ENCODE results near the gene PTPMT1. TPM values are rescaled to one million over a fixed set of nuclear protein-coding genes. Genes with fewer than 3 reads are reported as not detected.

PTPMT1 gene
- total RNA-seq, 1 donor from 2014 or later, result 50.7 TPM

DNA sequence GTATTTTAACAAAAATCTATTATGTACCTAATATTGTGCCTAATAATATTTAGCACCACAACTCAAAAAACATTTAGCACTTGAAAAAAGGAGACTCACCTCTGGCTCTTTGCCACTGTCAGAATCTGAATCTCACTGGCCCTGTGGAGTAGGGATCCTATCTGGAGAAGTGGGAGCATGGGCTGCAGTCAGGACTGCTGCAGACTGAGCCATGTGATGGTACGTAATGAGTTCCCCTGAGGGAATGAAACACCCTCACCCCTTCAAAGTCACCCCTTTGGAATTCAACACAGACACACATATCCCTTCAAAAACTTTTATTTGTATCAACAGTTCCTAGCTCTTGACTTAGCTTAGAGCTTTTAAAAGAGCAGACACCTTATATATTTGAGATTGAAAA, 6.5 kb downstream of the PTPMT1 start:
- DNase-seq (ENCODE audit: low spot score), result no peak
- Mint-ChIP-seq H3K4me1 (ENCODE audit: low read depth) (peaks cover 1% of the 10 kb centered on the region), H3K27ac (no peak overlapping the region), H3K36me3 (ENCODE audit: low read depth) (peaks cover 62% of the 10 kb centered on the region), H3K27me3 (ENCODE audit: low read depth) (no peaks in the 10 kb centered on the region), H3K9me3 (no peaks in the 10 kb centered on the region), H3K4me3 (ENCODE audit: low read depth) (no peak overlapping the region)
- intact Hi-C loops (cut with micrococcal nuclease), result loop anchor here (10.0 kb wide), 1 partner anchor 273 kb away; the partner anchor contains the start of gene NUP160

DNA sequence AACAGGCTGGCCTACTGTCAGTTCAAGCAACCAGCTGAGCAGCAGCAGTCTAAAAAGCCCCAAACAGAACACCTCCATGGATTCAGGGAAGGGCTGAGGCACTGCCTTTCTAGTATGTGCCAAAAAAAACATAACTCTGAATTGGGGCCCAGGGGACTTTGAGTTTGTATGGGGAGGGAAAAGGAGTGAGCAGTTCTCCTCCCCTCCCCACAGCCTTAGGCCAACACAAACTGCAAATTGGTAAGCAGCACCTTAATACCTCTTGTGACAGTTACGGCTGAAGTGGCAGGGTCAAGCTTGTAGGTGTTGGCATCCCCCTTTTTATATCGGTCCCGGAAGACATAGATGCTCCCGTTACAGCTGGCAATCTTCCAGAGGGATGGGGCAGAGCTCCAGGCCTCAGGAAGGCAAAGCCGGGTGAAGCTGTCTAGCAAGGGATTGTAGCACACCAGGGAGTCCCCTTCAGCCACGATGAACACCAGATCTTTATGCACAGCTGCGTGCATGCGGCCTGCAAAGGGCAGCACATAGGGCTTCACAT, 7.4 kb downstream of the PTPMT1 start:
- Mint-ChIP-seq H3K4me3 (ENCODE audit: low read depth) (no peak overlapping the region), H3K27ac (no peak overlapping the region), H3K9me3 (no peaks in the 10 kb centered on the region), H3K4me1 (ENCODE audit: low read depth) (peaks cover 10% of the 10 kb centered on the region), H3K36me3 (ENCODE audit: low read depth) (peaks cover 69% of the 10 kb centered on the region), H3K27me3 (ENCODE audit: low read depth) (no peaks in the 10 kb centered on the region)
- intact Hi-C loops (cut with micrococcal nuclease), result loop anchor here (10.0 kb wide), 1 partner anchor 272 kb away; the partner anchor contains the start of gene NUP160
- DNase-seq (ENCODE audit: low spot score), result no peak

DNA sequence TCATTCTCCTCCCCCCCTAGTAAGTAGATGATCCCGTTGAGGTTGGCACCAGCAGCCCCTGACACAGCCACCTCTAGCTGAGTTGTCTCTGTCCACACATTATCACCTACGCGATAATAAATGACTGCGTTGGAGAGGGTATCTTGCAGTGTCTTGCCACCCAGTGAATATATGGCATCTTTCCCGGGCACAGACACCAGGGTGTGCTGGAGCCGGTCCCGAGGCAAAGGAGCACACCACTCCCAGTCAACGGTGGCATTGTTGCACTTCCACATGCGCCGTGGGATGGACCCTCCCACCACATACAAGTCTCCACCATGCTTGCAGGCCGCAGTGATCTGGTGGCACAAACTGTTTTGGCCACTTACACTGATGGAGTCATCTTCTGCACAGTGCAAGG, 7.9 kb downstream of the PTPMT1 start:
- Mint-ChIP-seq H3K9me3 (no peaks in the 10 kb centered on the region), H3K36me3 (ENCODE audit: low read depth) (peaks cover 73% of the 10 kb centered on the region), H3K4me1 (ENCODE audit: low read depth) (peaks cover 14% of the 10 kb centered on the region), H3K4me3 (ENCODE audit: low read depth) (no peak overlapping the region), H3K27me3 (ENCODE audit: low read depth) (no peaks in the 10 kb centered on the region), H3K27ac (no peak overlapping the region)
- no peak for DNase-seq (ENCODE audit: low spot score)
- intact Hi-C loops (cut with micrococcal nuclease), result loop anchor here (10.0 kb wide), 1 partner anchor 271 kb away; the partner anchor contains the start of gene NUP160

DNA sequence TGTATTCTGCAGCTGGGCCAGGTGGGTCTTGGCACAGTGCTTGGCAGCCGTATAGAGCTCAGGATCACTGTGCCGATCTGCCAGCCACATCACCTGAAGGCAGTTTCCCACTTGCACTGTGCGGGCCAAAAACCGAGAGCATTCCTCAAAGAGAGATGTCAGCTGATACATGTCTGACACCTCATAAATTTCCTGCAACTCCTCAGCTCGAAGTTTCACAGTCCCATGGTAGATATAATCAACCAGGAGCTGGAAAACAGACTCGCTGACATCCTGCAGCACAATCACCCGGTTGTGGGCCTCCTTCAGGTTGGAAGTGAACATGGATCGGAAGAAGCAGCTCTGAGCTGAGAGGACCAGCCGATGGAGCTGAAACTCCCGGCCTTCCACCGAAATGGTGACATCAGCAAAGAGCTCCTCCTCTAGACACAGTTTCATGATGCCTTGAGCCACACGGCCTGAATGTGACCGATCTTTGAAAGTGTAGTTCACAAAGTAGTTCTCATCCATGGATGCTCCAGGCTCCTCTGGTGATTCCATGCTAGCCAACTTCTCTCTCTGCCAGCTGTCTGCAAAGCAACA, 12.2 kb downstream of the PTPMT1 start:
- Mint-ChIP-seq H3K27ac (peak overlapping the region; percentile 98), H3K36me3 (ENCODE audit: low read depth) (peaks cover 74% of the 10 kb centered on the region), H3K4me1 (ENCODE audit: low read depth) (peaks cover 25% of the 10 kb centered on the region), H3K4me3 (ENCODE audit: low read depth) (peak overlapping the region; percentile 100), H3K27me3 (ENCODE audit: low read depth) (no peaks in the 10 kb centered on the region), H3K9me3 (no peaks in the 10 kb centered on the region)
- intact Hi-C loops (cut with micrococcal nuclease), result loop anchor here (1.0 to 10.0 kb wide), 2 partner anchors 11 to 267 kb away; partner anchors contain the start of gene NUP160
- no peak for DNase-seq (ENCODE audit: low spot score)

DNA sequence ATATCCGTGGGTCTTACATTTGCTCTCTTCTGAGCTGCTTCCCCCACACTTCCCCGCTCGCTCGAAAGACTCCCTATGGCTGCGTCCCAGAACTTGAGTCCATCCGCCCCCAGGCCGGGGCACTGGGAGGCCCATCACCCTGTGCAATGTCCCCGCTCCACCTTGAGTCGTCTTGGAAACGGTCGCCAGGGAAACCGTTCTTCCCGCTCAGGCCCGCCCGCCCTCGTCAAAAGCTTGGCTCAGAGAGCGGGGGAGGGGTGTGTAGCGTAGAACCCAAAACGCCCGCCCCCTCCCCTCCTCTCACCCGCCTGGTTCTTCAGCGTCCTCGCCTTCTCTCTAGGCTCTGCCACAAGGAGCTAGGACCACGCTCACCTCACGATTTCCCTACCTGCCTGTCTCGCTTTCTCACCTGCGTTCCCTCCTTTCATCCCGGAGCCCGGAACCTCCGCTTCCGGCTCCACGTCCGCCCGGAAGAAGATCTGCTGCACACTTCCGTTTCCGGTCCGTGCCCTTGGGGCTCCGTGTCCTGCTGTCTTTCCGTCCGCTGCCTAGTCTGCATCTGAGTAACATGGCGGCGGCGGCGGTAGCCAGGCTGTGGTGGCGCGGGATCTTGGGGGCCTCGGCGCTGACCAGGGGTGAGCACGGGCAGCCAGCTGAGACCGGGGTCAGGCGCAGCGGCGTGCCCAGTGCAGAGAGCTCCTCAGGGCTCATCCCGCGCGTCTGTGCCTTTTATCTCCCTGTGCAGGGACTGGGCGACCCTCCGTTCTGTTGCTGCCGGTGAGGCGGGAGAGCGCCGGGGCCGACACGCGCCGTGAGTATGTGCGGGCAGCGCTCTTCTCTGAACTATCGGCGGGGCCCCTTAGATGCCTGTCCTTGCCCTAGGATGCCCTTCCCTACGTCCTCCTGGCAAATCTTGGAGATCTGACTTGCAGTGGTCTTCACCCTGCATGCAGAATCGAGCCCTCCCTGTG, 13.4 kb downstream of the PTPMT1 start, which contains the start of the genes KBTBD4 and NDUFS3:
TSS of gene KBTBD4 (minus strand) at position 447 of the 971 bp plus-strand sequence. CDS start at position 428, 19 bp downstream.
TSS of gene NDUFS3 (plus strand) at position 551 of the 971 bp plus-strand sequence. CDS start at position 569, 18 bp downstream.
- Mint-ChIP-seq H3K36me3 (ENCODE audit: low read depth) (peaks cover 73% of the 10 kb centered on the region), H3K27me3 (ENCODE audit: low read depth) (no peaks in the 10 kb centered on the region), H3K9me3 (no peaks in the 10 kb centered on the region), H3K27ac (peak within 1 kb of the TSS; percentile 98), H3K4me1 (ENCODE audit: low read depth) (peaks cover 25% of the 10 kb centered on the region), H3K4me3 (ENCODE audit: low read depth) (peak within 1 kb of the TSS; percentile 100)
- intact Hi-C loops (cut with micrococcal nuclease), result loop anchor here (1.0 to 10.0 kb wide), 3 partner anchors 13 to 266 kb away; partner anchors contain the start of genes MTCH2 and NUP160
- peak; percentile 88 for DNase-seq (ENCODE audit: low spot score)

DNA sequence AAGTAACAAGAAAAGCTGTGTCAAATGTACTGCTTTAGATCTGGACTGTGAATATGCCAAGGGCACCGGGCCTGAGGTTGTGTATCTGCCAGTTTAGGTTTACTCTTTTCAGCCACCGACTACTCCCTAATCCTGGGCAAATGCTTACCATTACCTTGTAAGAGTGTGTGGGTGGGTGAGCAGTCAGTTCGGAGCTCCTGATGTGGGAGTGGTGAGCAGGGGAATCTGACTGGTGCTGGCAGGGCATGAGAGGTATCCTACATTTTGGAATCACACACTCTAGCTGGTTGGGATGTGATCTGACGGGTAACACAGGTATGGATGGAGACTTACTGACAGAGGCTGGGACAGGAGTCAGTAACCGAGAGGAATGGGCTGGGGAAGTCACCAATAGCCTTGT, 18.4 kb downstream of the PTPMT1 start:
- H3K36me3 Mint-ChIP-seq (ENCODE audit: low read depth), result peaks cover 47% of the 10 kb centered on the region
- no peaks in the 10 kb centered on the region for H3K9me3 Mint-ChIP-seq
- no peak overlapping the region for H3K4me3 Mint-ChIP-seq (ENCODE audit: low read depth)
- no peak overlapping the region for H3K27ac Mint-ChIP-seq
- intact Hi-C loops (cut with micrococcal nuclease), result no loop called here
- H3K27me3 Mint-ChIP-seq (ENCODE audit: low read depth), result no peaks in the 10 kb centered on the region
- no peak for DNase-seq (ENCODE audit: low spot score)
- peaks cover 9% of the 10 kb centered on the region for H3K4me1 Mint-ChIP-seq (ENCODE audit: low read depth)

DNA sequence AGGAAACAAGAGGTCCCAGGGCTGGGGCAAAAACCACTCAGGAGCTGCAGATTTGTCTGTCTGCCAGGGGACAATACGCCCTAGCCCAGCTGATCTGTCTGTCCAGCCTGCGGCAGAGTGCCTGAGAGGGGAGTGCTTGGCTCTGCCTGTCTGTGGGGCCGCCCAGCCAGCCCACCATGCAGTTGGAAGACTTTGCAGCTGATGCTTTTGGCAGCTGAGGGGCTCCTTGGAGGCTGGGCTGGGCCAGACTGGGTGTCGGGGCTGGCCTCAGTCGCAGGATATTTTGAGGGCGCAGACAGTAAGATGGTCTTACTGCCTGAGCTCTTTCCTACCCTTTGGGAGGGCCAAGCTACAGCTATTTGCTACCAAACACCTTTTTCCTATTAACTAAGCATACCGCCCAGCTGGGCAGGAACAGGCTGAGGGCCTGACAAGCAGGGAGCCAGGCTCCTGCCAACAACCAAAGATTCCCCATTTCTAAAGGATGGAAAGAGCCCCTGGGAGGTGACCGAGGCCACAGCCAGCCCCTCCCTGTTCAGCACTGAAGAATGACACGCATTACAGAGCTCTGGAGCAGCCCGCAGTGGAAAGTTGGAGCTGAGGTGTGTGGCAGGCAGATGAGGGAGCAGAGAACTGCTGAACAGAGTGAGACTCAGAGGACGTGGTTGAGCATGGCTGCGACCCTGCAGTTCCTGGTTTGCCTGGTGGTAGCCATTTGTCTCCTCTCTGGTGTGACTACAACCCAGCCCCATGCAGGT, 20.9 kb downstream of the PTPMT1 start, which contains the start of gene FAM180B:
TSS of gene FAM180B (plus strand) at position 581 of the 758 bp plus-strand sequence. CDS start at position 672, 91 bp downstream.
- no peak for DNase-seq (ENCODE audit: low spot score)
- H3K36me3 Mint-ChIP-seq (ENCODE audit: low read depth), result peaks cover 33% of the 10 kb centered on the region
- H3K4me3 Mint-ChIP-seq (ENCODE audit: low read depth), result no peak within 1 kb of the TSS
- H3K27ac Mint-ChIP-seq, result no peak within 1 kb of the TSS
- H3K4me1 Mint-ChIP-seq (ENCODE audit: low read depth), result no peaks in the 10 kb centered on the region
- no peaks in the 10 kb centered on the region for H3K9me3 Mint-ChIP-seq
- intact Hi-C loops (cut with micrococcal nuclease), result no loop called here
- no peaks in the 10 kb centered on the region for H3K27me3 Mint-ChIP-seq (ENCODE audit: low read depth)

DNA sequence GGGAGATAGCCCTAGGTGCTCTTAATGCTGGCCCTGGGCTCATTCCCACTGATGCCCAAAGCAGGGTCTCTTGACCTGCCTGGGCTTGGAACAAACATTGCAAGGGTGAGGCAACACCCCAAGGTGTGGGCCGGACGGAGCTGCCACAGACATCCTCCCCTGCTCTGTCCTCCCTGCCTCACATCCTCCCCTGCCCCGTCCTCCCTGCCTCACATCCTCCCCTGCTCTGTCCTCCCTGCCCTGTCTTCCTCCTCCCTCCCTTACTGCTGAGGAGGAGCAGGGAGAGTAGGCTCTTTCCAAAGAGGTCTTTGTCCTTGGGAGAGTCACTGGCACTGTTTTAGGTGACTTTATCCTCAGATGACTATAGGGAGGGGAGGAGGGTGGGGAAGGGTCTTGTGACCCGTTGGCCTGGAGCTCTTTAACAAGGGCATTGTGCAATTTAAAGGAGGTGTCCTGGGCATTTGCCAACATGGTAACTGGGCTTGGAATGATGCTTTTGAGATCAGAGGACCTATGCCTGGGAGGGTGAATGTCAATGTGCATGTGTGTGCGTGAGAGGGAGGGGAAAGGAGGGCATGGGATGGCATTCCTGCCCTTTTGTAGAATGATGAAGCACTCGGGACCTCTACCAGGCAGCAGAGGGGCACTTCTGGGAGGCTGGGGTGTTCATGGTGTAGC, 21.8 kb downstream of the PTPMT1 start:
- Mint-ChIP-seq H3K9me3 (no peaks in the 10 kb centered on the region), H3K4me3 (ENCODE audit: low read depth) (no peak overlapping the region), H3K36me3 (ENCODE audit: low read depth) (peaks cover 24% of the 10 kb centered on the region), H3K27me3 (ENCODE audit: low read depth) (no peaks in the 10 kb centered on the region), H3K4me1 (ENCODE audit: low read depth) (peaks cover 3% of the 10 kb centered on the region), H3K27ac (no peak overlapping the region)
- intact Hi-C loops (cut with micrococcal nuclease), result no loop called here
- no peak for DNase-seq (ENCODE audit: low spot score)

DNA sequence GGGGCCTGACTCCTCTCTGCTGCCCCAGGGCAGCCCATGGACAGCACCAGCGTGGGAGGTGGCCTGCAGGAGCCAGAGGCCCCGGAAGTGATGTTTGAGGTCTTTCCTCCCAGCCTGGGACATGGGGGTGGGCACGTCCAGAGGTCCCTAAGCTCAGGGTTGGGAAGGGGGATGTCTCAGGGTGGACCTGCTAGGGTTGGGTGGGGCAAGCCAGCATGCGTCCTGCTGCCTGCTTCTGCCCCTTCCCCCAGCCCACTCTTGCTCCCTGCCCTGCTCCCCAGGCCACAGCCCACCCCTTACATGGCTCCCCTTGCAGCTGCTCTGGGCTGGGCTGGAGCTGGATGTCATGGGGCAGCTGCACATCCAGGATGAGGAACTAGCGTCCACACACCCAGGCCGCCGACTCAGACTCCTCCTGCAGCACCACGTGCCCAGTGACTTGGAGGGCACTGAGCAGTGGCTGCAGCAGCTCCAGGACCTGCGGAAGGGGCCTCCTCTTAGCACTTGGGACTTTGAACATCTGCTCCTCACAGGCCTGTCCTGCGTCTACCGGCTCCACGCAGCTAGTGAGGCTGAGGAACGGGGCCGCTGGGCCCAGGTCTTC, 22.4 kb downstream of the PTPMT1 start:
- peaks cover 3% of the 10 kb centered on the region for H3K4me1 Mint-ChIP-seq (ENCODE audit: low read depth)
- DNase-seq (ENCODE audit: low spot score), result no peak
- H3K9me3 Mint-ChIP-seq, result no peaks in the 10 kb centered on the region
- intact Hi-C loops (cut with micrococcal nuclease), result no loop called here
- peaks cover 20% of the 10 kb centered on the region for H3K36me3 Mint-ChIP-seq (ENCODE audit: low read depth)
- peaks cover 5% of the 10 kb centered on the region for H3K27me3 Mint-ChIP-seq (ENCODE audit: low read depth)
- H3K4me3 Mint-ChIP-seq (ENCODE audit: low read depth), result no peak overlapping the region
- no peak overlapping the region for H3K27ac Mint-ChIP-seq

DNA sequence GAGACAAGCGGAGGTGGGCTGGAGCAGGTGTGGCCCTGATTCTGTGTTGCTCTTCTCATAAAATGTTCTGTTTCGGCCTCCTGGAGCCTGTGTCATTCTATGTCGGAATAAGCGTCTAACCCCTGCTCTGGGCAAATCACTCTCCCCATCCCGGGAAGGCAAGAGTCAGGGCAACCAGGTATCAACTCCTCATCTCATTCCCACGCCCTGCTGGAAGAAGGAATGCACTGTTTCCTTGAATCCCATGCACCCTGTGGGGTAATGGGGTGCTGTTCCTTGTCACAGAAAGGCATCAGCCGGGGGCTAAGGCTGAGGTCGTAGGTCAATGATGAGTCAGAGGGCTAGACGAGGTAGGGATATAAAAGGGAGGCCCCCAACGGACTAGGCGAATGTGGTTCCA, 23.7 kb downstream of the PTPMT1 start:
- DNase-seq (ENCODE audit: low spot score), result no peak
- peaks cover 3% of the 10 kb centered on the region for H3K4me1 Mint-ChIP-seq (ENCODE audit: low read depth)
- no peaks in the 10 kb centered on the region for H3K9me3 Mint-ChIP-seq
- peaks cover 8% of the 10 kb centered on the region for H3K36me3 Mint-ChIP-seq (ENCODE audit: low read depth)
- H3K27ac Mint-ChIP-seq, result no peak overlapping the region
- intact Hi-C loops (cut with micrococcal nuclease), result no loop called here
- H3K27me3 Mint-ChIP-seq (ENCODE audit: low read depth), result peaks cover 16% of the 10 kb centered on the region
- H3K4me3 Mint-ChIP-seq (ENCODE audit: low read depth), result no peak overlapping the region

DNA sequence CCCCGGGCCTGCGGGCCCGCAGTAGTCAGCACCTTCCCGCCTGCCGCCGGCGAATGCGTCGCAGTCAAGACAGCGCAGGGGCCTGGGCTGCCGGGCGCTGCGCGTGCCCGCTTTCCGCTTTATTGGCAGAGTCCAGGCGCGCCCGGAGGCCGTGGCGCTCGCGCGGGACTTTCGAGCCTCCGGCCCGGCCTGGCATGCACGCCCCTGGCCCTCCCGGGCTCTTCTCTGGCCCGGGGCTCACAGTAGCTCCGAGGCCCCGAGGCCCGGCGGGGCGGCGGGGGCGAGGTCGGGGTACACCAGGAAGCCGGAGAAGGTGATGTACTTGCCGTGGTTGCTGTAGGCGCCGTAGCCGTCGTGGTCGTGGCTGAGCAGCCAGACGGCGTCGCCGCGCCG, 24.2 kb downstream of the PTPMT1 start:
- DNase-seq (ENCODE audit: low spot score), result no peak
- H3K27me3 Mint-ChIP-seq (ENCODE audit: low read depth), result peaks cover 20% of the 10 kb centered on the region
- H3K9me3 Mint-ChIP-seq, result no peaks in the 10 kb centered on the region
- H3K27ac Mint-ChIP-seq, result no peak overlapping the region
- no peak overlapping the region for H3K4me3 Mint-ChIP-seq (ENCODE audit: low read depth)
- H3K36me3 Mint-ChIP-seq (ENCODE audit: low read depth), result peaks cover 3% of the 10 kb centered on the region
- peaks cover 3% of the 10 kb centered on the region for H3K4me1 Mint-ChIP-seq (ENCODE audit: low read depth)
- intact Hi-C loops (cut with micrococcal nuclease), result no loop called here

All from activated T-helper 2 cell treated with anti-CD3 and anti-CD28 coated beads, Interferon-gamma antibody, Interleukin-2, Interleukin-4, amounts not matched to agents 10 μg/mL and 5 μg/mL and 100 μg/mL, durations not matched to agents 14 hours and 24 hours and 36 hours (primary cell).